ENCODE data around the gene LRRFIP1.

GRCh38 chr2:237644381-237644703, 17.0 kb downstream of the LRRFIP1 start:
- TF ChIP-seq CTCF (IDR thresholded peaks at IDR 0.05), result no peak
- TF ChIP-seq POLR2A (IDR thresholded peaks at IDR 0.05), result no peak

All from uterus (tissue), 2 donors.